Frontal cortex (tissue), 4 donors: Measurements from ENCODE around the gene AMIGO1. TPM values are rescaled to one million over a fixed set of nuclear protein-coding genes. Genes with fewer than 3 reads are reported as not detected.
A peak's percentile ranks its signal among the peaks of the same experiment; 100 is the strongest.

Experiments used
- DNase-seq, 2 donors: peaks; one replicate each; pipeline ENCODE4 v3.0.0; 2012; ENCODE audit warnings: low spot score in 2 of 2
- FAIRE-seq: peaks from 2 replicates; lab custom pipeline; 2012; peaks lifted over from hg19 to GRCh38; lab: Jason Lieb, UNC
- total RNA-seq: library from RNA; depleted of rRNA; stranded (reverse); fragments of >200 nt; gene quantifications from one replicate; pipeline ENCODE4 v1.2.3, GENCODE V29; 2014
- donor health status: control.
- donor health status: control.
- donor health status: control.

AMIGO1 gene
- total RNA-seq, 1 donor from 2014 or later: 8.2 TPM

- DNase-seq: no peak
- no peak for FAIRE-seq
Observed at GRCh38 chr1:109534307-109534858, 24.9 kb upstream of the AMIGO1 start.

DNA sequence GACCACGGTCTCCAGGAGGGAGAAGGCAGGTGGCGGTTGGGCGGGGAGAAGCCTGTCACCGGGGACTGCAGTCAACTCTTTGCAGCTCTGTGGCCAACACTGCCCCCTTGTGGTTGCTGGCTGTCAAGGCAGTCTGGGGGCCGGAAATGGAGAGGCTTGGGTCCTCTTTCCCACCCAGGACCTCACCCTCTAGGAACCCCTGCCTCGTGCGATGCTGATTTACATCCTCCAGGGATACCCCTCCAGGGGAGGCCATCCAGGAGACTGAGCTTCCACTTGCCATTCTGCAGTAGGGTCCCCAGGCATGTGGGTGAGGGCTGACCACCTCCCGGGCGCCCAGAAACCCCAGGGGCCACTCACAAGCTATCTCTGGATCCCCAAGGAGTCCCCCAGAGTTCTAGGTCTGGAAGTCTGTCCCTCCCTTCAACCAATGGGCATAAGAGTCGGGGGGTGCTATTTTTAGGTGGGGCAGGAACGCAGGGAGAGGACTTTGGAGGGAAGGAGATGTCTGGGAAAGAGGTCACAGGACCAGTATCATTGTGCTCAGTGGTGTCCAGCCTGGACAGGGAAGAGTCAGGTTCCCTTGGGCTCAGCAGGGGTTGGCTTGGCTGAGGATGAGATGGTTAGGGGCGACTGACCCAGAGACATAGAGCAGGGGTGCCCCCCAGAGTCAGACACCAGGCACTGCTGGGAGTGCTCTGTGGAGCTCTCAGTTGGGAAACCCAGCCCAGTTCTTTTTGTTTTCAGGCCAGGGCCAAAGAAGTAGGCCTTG lies 23.0 kb upstream of the AMIGO1 start:
- peak in 1 of 2 donors; percentile 79 for DNase-seq
- no peak for FAIRE-seq

DNA sequence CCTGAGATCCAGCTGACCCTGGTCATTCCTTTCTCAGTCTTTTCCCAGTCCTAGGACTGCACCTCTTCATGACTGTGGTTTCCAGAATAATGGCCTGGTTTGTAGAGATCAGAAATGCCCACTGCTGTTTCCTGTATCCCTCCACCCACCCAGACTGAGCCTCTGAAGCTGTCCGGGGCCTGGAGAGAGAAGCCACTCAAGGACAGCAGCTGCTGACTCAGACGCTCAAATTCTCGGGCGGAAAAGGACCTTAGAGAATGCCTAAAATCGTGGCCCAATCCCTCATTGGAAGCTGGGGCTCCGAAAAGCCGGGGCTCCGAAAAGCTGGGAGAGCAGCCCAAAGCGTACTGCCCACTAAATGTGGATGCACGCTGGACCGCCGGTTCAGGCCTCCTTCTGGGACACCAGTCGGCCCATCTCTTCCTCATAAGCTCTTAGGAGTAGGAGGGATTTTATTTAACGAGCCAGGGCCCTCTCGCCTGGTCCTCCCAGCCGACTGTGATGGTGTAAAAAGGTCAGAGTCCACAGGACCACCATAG lies 22.4 kb upstream of the AMIGO1 start:
- FAIRE-seq: no peak
- no peak for DNase-seq

DNA sequence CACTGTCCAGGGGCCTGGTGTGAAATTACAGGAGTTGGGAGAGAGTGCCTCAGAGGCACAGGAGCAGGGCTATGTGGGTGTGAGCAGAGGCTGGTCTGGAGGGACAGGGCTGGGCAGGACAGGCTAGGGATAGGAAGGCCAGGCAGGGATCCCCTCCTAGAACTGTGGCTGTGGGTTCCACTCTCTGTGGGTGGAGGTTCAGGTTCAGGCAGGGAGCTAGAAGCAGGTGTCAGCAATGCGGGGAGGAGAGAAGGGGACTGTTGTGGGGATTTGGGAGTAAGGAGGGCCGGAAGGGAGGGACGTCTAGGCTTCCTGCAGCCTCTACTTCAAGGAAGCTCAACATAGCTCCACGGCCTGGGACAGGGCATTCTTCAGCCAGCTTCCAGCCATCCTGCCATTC lies 21.9 kb upstream of the AMIGO1 start:
- DNase-seq: no peak
- no peak for FAIRE-seq

DNA sequence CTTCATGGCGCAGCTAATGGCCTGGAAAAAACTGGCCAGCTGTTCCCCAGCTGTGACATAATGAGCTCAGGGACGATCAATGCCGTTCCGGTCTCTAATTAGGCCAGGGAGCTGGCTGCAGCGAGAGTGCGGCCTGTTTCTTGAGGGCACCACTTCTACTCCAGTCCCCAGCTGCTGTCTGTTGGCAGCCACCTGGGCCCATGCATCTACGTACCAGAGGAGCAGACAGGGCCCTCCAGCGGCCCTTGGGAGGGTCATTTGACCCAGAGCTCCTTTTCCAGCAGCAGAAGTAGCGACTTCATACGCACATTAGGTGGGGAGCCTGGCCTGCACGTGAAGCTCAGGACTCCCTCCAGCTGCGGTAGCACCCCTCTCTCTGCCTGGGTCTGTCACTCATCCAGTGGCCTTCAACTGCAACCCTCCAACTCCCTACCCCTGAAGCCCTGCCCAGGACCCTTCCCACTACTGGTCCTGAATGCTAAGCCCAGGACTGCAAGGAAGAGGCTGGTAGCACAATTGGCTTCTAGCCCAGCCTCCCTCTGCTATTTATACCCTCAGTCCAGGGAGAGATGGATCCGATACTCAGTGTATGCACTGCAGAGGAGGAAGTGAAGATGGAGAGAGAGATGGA lies 21.0 kb upstream of the AMIGO1 start:
- no peak for FAIRE-seq

DNA sequence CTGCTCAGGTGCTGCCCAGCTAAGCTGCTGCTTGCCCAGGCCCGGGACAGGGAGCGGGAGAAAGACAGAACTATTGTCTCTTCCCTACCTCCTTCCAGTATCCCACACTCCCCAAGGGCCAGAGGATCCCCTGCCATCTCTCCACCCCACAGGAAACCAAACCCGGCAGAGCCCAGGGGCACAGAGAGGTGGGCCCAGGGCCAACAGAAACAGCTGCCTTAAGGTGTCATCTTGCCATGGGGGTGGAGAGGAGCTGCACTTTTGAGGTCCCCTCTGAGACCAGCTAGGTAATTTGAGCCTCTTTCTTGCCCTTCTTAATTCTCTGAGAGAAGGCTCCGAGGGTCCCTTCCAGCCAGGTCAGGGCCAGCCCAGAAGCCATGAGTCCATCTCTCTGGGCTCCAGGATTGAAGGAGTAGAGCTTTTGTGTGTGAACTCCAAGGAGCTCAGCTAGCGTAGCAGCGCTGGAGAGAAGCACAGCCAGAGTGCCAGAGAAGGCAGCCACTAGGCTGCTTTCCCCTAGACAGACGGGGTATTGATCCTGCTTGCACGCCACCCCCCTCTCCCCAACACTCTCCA lies 20.4 kb upstream of the AMIGO1 start:
- FAIRE-seq: no peak

More for the DNA sequence above, 21.0 kb upstream of the AMIGO1 start:
- no peak for DNase-seq

DNA sequence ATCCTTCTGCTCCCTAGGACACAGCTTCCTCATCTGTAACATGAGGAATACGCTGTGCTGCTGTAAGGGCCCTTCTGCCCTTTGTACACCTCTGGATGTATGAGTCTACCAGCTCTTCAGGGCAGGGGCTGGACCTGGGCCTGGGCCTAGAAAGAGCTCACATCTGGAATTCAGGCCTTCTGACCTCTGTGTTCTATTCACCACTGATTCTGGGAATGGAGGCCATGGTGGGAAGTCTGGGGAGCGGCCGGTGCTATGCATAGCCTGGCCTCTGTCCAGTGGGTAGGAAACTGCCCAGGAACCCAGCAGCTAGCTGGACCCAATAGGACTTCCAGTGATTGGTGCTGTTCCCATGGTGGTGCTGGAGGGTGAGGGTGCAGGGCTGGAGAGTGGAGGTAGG lies 19.2 kb upstream of the AMIGO1 start:
- DNase-seq: no peak
- FAIRE-seq: no peak

More for the DNA sequence above, 20.4 kb upstream of the AMIGO1 start:
- DNase-seq: no peak

GRCh38 chr1:109527846-109528695 lies 18.5 kb upstream of the AMIGO1 start:
- FAIRE-seq: no peak
- DNase-seq: no peak

GRCh38 chr1:109527098-109527811 lies 17.7 kb upstream of the AMIGO1 start:
- no peak for DNase-seq
- FAIRE-seq: no peak

DNA sequence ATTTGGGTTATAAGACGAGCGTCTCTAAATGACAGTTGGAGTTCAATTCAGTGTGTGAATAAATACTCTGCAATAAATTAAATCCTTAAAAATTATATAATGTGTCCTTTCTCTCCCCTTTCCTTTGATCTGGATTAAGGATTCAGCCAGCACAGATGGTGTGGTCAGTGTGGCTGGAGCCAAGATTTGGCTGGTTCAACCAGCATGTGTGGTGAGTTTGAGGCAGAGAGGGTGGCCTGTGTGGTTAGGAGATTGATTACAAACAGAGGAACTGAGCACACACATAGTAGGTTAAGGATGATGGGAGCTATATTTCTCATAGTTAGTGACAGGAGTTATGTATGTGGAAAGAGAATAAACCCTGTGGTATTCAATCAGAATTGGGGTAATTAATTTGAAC lies 14.2 kb upstream of the AMIGO1 start:
- no peak for DNase-seq

DNA sequence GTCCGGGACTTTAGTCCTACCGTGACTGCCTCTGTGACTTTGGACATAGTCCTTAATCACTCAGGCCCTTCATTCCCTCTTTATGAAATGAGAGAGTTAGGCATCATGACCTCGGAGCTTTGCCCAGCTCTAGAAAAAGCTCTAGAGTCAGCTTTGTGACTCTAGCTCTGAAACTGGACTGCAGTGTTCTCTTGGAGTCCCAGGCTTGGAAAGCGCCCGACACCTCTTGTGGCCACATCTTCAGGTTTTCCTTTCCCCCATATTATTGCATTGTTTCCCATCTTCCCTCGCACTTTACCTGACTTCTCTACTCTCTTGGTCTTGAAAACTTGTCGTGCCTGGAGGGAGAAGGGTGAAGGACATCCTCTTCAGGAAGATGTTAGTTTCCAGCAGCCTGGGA lies 12.5 kb upstream of the AMIGO1 start:
- DNase-seq (no peak), FAIRE-seq (no peak)

More for the DNA sequence above, 14.2 kb upstream of the AMIGO1 start:
- FAIRE-seq: no peak

DNA sequence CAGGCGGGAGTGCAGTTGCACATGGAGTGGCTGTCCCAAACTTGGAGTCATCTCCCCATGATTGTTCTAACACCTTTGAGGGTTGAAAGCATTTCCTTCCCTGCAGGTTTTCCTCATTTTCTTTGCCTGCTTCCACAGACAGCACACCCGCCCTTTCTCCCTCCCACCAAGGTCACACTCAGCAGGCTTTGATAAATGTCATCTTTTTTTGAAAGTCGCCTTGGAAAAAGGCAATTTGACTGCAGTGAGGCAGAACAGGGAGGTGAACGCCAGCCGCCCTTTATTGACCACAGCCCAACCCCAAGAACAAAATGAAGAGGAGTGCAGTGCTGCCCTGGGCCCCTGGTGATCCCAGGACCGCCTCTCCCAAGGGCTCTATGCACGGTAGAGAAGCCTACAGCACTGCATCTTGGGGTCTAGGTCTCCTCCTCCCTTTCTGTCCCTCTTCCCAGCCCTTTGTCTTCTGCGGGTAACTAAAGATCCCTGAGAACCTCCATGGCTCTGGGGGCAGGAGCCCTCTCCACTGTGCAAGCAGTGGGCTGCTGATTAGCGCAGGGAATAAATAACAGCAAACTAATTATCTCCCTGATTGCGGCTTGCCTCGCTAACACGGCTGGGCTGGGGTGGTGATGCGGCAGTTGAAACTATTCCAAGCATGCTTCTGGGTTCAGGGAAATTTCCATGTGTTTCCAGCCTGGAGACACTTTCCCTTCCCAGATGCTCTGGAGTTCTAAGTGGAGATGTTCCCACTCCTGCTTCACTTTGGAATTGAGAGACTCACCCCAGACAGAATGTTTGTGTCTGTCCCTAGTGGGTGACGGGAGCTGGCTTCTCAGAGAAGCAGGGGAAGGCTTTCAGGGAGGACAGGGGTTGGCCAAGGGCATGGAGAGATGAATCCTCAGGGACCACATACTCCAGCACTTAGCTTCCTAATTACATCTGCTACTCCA lies 11.8 kb upstream of the AMIGO1 start:
- no peak for FAIRE-seq
- DNase-seq: no peak

DNA sequence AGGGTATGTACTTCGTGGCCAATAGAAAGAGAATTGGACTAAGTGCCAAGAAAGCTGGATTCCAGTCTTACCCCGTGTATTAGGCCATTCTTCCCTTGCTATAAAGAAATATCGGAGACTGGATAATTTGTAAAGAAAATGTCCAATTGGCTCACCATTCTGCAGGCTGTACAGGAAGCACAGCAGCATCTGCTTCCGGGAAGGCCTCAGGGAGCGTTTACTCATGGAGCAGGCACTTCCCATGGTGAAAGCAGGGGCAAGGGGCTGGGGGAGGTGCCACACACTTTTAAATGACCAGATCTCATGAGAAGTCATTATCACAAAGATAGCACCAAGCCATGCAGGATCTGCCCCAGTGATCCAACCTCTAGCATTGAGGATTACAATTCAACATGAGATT lies 7.8 kb upstream of the AMIGO1 start:
- FAIRE-seq (no peak), DNase-seq (no peak)

- no peak for FAIRE-seq
- no peak for DNase-seq
Observed at GRCh38 chr1:109516872-109517271, 7.3 kb upstream of the AMIGO1 start.

DNA sequence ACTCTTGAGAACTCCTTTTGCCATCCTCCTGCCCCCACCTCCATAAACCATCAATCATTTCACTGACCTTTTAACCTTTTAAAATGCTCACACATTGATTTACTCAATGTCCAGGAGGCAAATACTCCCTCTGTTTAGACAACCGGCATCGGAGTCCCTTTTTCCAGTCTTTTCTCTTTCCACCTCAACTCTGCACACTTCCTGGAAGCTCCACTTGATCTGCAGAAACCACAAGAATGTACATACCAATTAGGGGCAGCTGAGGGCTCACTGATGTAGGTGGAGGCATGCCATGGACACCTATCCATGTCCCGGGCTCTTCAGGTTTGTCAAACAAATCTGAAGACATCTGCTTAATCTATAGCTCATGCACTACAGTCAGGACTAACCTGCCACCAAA lies 5.3 kb upstream of the AMIGO1 start:
- no peak for FAIRE-seq
- no peak for DNase-seq

- DNase-seq (no peak), FAIRE-seq (no peak)
Observed at GRCh38 chr1:109513110-109513710, 3.7 kb upstream of the AMIGO1 start.

GRCh38 chr1:109508873-109509175 lies 703 bp downstream of the AMIGO1 start:
- DNase-seq: no peak
- FAIRE-seq: no peak
